Fibroblast of pulmonary artery (primary cell): ENCODE data around the gene FLNB.
A peak's percentile ranks its signal among the peaks of the same experiment; 100 is the strongest.

Experiments used
- DNase-seq: peaks from one replicate; pipeline ENCODE4 v3.0.0-alpha.2; 2010; ENCODE audit warnings: low read depth
- H3K4me3 ChIP-seq: replicated peaks from 2 replicates; pipeline ENCODE4 v1.5.1; 2011; ENCODE audit warnings: low read depth, mild to moderate bottlenecking, control low read depth, low read length, moderate library complexity
- CTCF ChIP-seq: IDR thresholded peaks from 2 replicates; pipeline ENCODE4 v1.5.1; 2011; ENCODE audit warnings: mild to moderate bottlenecking, control low read depth, low read length, inconsistent platforms; ENCODE audit errors: missing control alignments

FLNB gene

GRCh38 chr3:58011580-58011979, 3.4 kb downstream of the FLNB start:
- DNase-seq = no peak
- H3K4me3 ChIP-seq = no peak overlapping the region
- TF ChIP-seq CTCF = no peak

- no peak for DNase-seq
- H3K4me3 ChIP-seq = no peak overlapping the region
- TF ChIP-seq CTCF = no peak
Observed at GRCh38 chr3:58012302-58012701, 4.1 kb downstream of the FLNB start.

- no peak for DNase-seq
- TF ChIP-seq CTCF = no peak
- H3K4me3 ChIP-seq = no peak overlapping the region
Observed at GRCh38 chr3:58013099-58013498, 4.9 kb downstream of the FLNB start.

- TF ChIP-seq CTCF = no peak
- peak; percentile 84 for DNase-seq
- no peak overlapping the region for H3K4me3 ChIP-seq
Observed at GRCh38 chr3:58013973-58014649, 5.9 kb downstream of the FLNB start.

GRCh38 chr3:58015520-58015915, 7.3 kb downstream of the FLNB start:
- no peak for TF ChIP-seq CTCF
- no peak overlapping the region for H3K4me3 ChIP-seq
- DNase-seq = no peak

GRCh38 chr3:58016710-58017109, 8.5 kb downstream of the FLNB start:
- no peak for DNase-seq
- no peak overlapping the region for H3K4me3 ChIP-seq
- no peak for TF ChIP-seq CTCF

GRCh38 chr3:58018892-58019742, 10.9 kb downstream of the FLNB start:
- no peak for TF ChIP-seq CTCF
- no peak overlapping the region for H3K4me3 ChIP-seq
- DNase-seq = no peak
